CD1c-positive myeloid dendritic cell (primary cell): ENCODE results near the gene DIAPH2.
"Not testable (repeated sequence)": the region's sequence is repeated elsewhere in the genome, so short reads cannot be mapped to it uniquely, and the experiment has no call there.

Source experiments
- DNase-seq: peaks from one replicate; pipeline ENCODE4 v3.0.0-alpha.2; 2016; ENCODE audit errors: extremely low spot score

The DIAPH2 gene

DNA sequence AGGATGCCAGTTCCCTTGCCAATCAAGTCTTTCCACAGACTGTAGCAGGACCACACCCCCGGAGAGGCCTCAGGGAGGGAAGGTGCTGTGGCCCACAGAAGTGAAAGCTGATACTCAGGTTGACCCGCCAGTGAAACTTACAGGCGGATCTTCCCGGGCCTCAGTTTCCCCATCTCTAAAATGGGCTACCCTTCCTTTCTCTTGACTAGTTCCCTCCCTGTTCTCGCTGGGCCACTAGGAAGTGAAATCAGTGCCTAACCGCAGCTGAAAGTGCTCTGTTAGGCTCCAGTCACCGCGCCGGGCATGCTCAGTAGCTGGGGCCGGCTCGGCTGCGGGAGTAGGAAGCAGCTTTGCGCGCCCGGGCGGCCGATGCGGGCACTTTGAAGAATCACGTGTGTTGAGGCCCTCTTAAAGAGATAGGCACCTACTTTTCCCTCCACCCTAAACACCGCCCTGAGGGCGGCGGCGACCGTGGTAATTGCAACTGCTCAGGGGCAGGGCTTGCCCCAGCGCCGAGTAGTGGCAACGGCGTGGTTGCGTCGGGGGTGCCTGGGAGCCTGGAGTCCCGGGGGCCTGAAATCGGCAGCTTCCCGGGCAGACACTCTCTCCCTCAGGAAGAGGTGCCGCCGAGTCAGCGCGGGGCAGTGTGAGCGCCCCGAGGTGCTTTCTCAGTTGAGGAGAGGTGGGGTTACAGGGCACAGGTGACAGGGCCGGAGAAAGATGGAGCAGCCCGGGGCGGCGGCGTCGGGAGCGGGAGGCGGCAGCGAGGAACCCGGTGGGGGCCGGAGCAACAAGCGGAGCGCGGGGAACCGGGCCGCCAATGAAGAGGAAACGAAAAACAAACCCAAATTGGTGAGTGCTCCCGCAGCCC, at the start of gene DIAPH2:
DIAPH2 (plus strand) TSS at position 504 of the 871 bp plus-strand sequence.
- DNase-seq = peak; percentile 81

DNA sequence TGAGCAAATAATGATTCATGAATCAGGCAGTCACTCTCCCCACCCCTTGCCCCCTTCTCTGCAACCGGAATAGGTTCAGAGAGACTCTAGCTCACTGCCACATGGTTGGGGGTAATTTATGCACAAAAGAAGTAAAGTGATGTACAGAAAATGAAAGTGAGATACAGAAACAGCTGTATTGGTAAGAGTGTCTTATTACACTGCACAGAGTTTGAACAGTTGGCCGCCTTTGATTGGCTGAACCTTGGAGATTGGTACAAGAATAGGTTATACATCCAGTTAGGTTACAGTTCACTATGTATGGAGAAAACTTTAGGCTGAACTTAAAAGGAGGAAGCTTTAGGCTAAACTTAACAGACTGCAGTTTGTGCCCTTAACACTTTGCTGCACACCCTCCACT, 34.6 kb upstream of the DIAPH2 start:
- no peak for DNase-seq

DNA sequence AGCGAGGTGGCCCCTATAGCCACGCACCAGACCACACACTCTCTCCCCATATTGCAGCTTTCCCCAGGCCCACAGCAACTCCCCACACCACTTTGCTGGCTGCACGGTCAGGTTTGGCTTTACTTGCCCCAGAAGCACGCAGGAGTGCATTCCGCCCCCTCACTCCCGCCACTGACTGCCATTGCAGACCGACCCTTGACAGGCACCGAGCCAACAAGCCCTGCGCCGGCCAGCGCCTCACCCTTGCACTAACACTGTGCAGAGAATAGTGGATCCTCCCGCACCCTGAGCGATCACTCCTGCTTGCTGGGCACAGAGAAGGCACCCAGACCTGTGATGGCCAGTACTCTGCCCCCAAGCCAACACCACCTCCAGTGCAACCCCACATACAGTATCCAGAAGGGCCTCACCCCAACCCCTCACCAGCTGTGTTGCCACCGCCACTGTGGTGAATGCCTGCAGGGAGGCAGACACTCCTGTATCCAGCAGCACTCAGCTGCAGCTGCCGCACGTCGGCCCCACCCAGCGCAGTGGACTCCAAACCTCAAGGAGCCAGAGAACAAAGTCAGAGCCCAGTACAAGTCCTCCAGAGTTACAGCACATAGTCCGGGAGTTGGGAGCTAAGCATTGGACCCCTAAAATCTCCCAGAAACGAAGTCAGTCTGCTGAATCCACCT, 28.6 kb upstream of the DIAPH2 start:
- no peak for DNase-seq

DNA sequence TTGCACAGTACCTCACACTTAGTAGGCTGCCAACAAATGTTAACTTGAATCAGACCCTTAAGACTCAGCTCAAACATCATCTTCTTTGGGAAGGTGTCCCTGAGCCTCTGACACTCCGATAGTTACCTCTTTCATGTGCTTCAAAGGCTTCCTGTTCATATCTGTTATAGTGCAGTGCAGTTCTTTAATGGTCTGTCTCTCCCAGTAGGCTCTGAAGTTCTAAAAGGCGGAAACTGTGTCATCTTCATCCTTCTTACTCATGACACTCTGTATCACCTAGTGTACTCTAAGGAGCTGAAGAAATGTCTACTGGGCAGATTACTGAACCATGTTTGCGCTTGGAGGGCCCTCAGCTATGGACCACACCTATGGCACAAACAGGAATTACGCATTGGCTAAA, 2.1 kb upstream of the DIAPH2 start:
- DNase-seq = no peak

DNA sequence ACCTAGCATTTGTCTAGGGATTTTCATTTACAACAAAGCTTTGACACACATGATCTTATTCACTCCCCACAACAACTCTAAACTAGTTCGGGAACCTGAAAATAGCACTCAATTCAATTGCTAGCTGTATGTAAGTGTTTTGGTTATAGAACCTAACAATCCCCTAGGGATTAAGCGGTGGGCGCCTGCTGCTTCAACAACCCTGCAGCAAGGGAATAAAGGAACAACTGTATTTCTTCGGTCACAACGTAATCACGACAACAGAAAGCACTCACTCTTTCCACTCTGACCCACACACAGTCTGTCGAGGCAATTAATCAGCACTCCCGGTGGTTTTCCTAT, 674 bp upstream of the DIAPH2 start:
- DNase-seq = no peak

DNA sequence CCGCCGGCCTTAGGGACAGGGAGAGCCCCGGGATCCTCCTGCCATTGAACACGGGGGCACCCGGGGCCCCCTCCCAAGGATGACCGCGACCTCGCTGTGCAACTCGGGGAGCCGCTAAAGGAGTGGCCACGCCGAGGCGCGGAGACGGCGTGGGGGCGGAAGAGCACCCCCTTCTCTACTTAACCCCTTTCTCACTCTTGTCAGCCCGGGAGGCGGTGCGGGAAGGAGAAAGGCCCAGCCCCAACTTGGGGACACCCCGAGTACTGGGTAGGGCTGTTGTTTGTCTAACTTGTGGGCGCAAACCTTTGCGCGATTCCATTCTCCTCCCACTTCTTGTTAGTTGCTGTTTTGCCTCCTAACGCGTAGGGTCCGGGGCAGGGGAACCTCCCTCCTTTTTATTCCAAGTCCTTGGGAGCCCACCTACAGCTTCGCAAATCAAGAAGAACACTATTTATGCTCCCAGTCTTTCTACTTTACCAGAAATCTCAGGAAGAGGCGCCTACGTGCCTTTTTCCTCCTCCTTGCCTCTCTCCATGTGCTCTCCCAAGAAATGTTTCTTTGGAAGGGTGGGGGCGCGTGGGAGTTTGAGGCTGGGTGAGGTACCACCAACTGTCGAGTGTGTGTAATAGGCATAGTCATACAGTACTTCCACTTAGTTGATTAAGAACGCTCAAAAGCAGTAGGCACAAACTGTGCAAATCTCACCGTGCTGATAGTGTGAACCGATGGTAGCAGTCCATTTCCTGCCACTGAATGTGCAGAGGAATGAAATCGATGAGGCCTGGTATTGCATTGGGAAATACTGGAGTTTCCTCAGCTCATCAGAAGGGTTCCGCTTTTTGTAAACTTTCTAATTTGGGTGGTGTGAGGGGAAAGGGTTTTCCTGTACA, 813 bp downstream of the DIAPH2 start:
- DNase-seq = peak; percentile 72

DNA sequence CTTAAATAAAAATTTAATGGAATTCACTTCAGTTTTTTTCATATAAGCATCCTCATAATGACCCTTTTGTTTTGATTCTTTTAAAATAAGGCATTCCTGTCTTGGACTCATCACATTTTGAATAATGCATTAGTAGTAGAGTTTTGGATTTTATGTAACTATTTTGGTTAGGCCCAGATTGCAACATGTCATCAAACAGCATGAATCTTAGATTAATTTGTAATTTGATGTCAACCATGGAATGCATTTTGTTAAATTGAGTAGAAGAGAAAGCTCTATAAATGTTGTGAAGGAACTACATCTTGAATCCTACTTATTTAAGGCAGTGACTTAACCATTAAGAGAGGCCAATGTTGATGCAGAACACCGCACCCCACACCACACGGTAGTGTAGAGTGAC, 3.1 kb downstream of the DIAPH2 start:
- no peak for DNase-seq

DNA sequence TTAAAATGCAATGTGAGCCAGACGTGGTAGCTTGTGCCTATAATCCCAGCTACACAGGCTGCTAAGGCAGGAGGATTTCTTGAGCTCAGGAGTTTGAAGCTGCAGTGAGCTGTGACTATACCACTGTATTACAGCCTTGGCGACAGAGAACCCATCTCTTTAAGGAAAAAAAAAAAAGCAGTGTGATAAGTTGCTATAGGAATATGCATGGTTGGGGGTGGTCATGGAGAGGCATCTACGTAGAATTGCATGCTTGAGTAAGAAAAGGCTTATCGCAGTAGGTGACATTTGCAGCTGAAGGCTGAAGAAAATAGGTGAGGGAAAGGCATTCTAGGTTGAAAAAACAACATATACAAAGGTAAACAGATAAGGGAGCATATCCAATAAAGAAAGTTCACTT, 4.1 kb downstream of the DIAPH2 start:
- DNase-seq = no peak

DNA sequence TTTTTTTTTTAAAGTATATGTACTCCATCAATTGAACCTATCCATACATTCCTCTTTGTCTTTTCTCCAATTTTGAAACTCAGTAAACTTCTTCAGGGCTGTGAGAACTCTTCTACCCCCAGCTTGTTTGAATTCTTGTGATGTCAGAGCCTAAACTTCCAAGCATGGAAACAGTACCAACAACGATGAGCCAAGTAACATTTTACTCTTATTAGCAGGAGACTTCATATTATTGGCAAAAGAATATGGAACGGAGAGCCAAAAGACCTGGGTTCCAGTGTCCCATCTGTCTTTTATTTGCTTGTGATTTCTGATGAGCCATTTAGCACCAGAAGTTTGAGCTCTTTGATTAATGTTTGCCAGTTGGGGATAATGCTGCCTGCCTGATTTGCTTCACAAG, 5.3 kb downstream of the DIAPH2 start:
- DNase-seq = no peak

DNA sequence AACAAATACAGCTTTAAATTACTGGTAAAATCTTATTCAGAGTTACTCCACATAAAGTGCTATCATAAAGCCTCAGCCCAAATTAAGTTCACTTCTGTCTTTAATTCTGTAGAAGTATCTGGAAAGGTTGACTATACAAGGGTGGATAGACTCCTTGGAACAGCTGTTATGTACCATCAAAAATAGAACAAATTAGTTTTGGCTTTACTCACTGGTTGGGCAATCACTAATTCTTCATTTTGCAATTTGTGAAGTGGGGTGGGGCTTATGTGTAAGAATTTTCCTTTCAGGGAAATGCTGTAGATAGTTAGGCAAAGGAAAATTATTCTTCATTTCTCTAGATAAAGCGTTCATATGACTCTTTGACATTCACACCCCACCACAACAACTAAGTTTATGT, 7.8 kb downstream of the DIAPH2 start:
- peak; percentile 4 for DNase-seq

DNA sequence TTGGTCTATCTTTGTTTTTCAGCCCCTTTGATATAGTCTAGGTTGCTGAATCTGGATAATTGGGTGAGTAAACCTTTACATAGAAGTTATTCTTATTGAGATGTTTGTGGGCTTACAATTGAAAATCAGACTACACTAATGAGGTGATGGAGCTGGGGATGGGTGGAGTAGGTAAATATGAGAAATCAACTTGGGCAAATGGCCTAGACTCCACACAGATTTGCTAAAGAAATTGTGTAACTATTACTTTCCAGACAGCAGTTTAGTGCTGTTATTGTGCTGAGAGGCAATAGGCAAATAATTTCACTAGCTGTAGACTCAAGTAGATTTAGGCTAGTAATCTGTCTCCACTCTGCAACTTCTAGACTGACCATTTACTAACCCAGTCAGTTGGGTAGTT, 8.2 kb downstream of the DIAPH2 start:
- no peak for DNase-seq

DNA sequence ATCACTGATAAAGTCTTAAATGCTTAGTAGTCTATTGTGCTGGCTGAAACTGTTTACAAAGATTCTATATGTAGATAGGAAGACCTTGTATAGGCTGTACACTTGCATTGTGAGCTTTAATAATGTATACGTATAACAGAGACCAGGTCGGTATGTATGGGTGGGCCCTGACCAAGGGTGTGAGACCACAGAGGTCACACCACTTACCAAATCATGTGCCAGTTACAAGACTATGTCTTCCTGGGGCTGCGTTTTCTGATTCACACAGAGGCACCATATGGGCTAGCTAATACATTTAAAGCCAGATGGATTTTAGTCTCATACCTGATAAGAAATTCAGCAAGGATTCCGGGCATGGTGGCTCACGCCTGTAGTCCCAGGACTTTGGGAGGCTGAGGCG, 8.8 kb downstream of the DIAPH2 start:
- no peak for DNase-seq

DNA sequence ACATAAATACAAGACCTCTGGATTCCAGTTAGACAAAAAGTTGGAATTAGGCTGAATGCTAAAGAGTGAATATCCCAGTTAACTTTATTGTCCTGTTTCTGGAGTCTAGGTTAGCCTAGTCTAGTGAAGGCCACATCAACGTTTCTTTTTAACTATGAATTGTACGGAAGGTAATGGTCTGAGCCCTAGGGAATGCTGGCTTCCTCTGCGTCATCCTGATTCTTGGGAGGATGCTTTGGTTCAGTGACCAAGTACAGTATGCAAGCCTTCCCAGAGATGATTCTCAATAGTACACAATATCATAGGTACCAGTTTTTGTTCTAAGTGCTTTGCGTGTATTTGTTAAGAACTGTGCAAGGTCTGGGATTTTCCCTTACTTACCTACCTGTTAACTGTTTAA, 11.8 kb downstream of the DIAPH2 start:
- no peak for DNase-seq

DNA sequence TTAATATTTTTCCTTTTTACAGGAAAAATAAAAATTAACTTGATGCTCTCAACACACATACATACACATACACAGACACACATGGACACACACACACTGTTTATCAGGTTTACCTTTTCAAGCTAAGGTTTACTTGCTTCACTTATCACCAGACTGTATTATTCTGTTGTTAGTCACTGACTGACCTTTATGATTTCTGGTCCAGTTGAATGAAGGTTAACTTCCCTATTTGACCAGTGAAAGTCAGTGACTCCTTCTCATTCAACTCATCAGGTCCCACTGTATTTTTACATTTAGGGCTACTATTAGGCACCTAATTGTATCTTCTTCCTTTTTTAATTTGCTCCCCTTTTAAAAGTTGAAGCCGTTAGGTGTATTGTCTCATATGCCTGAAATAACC, 16.0 kb downstream of the DIAPH2 start:
- peak; percentile 15 for DNase-seq

DNA sequence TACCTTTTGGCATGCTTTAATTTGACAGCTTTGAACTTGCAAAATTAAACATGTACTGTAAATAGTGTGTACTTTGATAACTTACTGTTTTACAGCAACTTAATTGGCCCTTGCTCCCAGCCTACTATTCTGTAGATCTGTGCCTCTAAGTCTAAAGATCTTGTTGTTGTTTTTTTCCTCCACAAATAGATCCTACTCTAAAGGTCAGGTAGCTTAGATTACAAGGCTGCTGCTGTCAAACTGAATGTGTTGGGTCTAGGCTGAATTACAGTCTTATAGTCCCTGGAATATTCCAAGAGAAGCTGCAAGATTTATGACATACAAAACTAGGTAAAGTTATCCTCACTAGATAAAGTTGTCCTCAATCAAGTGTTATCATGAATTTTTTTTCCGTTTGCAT, 18.7 kb downstream of the DIAPH2 start:
- DNase-seq = no peak

DNA sequence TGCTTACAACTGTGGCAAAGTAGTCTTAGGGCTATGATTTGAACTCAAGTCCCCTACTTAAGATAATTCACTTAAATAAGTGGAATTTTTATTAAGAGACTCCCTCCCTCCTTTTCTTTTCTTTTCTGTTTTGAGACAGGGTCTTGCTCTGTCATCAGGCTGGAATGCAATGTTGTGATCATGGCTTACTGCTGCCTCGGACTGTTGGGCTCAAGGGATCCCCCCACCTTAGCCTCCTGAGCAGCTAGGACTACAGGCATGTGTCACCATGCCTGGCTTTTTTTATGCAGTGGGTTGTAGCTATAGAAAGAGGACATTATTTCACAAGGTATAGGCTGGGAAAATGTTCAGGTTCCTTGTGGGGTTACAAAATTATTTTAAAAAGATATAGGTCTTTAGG, 19.2 kb downstream of the DIAPH2 start:
- DNase-seq = no peak

DNA sequence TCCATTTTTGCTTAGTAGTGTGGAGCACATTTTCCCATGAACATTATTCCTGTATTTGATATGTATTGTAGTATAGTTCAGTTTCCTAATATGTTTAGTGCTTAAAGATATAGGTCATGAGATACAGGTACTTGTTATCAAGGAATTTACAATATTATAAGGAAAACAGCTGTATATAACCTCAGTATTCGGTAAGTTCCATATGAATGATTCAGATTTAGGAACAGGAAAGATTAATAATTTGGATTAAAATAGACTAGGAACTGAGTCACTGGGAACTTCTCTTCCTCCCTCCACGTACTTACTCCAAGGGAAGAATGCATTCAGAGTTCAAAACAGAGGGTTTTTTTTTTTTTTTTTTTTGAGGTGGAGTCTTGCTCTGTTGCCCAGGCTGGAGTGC, 20.0 kb downstream of the DIAPH2 start:
- no peak for DNase-seq

DNA sequence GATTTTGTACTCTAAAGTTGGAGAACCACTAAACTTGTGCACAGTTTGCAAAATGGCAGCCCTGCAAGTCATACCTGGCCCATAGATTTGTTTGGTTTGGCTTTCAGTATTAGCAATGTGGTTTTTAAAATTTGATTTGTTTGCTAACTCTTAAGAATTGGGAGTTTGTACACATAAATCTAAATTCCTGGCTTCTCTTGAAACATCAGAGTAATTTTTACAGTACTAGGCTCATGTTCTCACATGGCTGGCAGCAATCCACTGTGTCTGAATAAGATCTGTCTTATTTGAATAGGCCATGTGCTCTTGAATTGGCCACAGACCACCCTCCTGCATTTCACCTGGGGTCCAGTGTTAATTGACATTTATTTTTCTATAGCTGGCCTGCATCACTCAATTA, 21.3 kb downstream of the DIAPH2 start:
- DNase-seq = no peak

DNA sequence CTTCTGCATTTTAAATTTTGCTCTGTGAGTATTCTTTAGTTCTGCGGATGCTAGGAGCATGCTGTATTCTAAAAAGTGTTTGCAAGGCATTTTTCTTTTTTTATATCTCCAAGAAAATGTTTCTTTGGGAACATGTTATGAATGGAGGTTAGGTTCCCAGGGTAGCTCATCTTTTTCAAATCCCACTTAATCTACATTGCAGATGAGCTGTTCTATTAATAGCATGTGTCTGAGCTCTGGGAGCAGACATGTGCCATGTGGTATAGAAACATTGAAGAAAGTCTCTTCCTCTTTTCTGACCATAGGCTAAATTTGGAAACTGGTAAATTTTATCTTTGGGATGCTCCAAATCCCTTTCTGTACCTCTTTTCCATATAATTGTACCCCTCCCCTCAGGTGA, 23.2 kb downstream of the DIAPH2 start:
- DNase-seq = no peak

DNA sequence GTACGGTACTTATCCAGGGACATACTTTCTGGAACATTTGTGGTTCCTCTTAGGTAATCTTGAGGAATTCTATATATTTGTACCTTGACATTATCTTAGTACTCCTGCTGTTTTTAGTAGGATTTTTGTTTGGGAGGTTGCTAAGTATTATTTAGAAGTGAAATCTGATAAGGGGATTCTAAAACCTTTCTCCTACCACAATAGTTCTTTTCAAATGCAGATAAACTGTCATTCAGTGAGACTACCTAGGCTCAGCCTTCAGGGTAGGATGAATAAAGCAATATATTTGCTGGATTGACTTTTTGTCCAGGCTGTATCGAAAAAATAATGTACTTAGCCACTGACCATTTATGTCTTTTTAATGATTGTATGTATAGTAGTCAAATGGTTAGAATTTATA, 25.4 kb downstream of the DIAPH2 start:
- DNase-seq = no peak

DNA sequence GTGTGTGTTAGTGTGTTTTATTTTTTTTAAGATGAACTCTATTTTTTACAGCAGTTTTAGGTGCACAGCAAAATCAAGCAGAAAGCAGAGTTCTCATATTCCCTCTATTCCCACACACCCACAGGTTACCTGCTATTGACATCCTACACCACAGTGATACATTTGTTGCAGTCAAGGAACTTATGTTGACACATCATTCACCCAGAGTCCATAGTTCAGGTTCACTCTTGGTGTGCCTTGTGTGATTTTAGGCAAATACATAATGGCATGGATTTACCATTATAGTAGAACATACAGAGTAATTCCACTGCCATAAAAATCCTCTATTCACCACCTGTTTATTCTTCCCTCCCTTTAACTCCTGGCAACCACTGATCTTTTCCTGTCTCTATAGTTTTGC, 28.7 kb downstream of the DIAPH2 start:
- DNase-seq = no peak

DNA sequence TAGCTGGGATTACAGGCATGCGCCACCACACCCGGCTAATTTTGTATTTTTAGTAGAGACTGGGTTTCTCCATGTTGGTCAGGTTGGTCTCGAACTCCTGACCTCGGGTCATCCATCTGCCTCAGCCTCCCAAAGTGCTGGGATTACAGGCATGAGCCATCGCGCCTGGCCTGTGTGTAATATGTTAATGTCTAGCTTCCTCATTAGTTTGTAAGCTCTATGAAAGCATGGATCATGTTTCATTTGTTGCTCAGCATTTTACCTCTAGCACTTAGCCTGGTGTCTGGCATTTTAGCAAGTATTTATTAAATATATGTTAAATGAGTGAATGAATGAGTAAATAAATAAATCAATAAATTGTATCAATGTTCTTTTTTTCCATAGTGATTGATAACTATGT, 29.8 kb downstream of the DIAPH2 start:
- DNase-seq = not testable (repeated sequence)

DNA sequence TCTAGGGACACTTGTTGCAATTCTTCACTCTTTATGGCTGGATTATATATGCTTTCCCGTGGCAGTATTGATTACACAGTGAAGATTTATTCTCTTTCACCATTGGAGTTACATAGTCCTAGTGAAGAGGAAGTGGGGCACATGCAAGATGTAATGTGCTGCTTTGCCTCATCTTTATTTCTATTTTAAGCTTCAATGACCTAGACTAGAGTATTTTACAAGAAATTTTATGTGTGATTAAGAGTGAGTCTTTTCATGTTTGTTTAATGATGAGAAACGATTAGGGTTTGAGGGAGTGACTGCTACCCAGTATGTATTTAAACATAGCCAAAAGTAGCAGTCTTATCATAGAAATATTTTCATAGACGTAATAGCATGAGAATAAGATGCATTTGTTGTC, 30.8 kb downstream of the DIAPH2 start:
- no peak for DNase-seq
